GM23248 (cell line): ENCODE results near the gene PDCD1LG2.

Source experiments
- EZH2 ChIP-seq: fragments of 200-600 bp; sonication (generic); IDR thresholded peaks from 2 replicates; pipeline ENCODE4 v1.6.1; 2018; ENCODE audit warnings: antibody characterized with exemption, mild to moderate bottlenecking; ENCODE audit not compliant: insufficient read depth, poor library complexity, severe bottlenecking
- EZH2phosphoT487 ChIP-seq: fragments of 200-600 bp; sonication (generic); IDR thresholded peaks from 2 replicates; pipeline ENCODE4 v1.6.1; 2018; ENCODE audit warnings: antibody characterized with exemption, moderate library complexity, mild to moderate bottlenecking, low read depth; ENCODE audit not compliant: insufficient read depth

DNA sequence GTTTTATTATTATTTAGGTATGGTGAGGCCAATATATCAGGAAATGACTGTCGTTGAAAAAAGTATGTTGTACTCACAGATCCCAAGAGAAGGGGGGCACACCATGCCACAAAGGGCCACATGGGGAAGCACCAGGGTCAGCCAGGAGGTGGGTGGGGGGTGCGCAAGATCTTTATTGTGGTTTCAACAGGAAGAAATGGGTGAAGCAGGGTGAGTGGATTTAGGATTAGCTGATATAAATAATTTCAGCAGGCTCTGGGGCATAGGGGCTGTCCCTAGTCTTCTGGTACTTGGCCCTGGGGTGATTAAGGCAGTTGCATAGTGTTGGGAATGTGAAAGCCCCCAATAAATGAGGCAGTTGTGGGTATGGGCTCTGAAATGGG is 8.6 kb downstream of the PDCD1LG2 start:
- TF ChIP-seq EZH2phosphoT487 (no peak), EZH2 (no peak)
